Transverse colon (tissue), 4 donors: ENCODE measurements around the gene CUTC.

Experiments
- CTCF ChIP-seq, 5 experiments: fragments of 200-600 bp in 3 of 5; fragments of 450-650 bp in 2 of 5; sonication (generic) in 3 of 5; IDR thresholded peaks; 1 replicate in 2 of 5; 2 replicates in 3 of 5; pipeline ENCODE4 v1.5.1; 2016 to 2017; ENCODE audit warnings: antibody characterized with exemption in 5 of 5, inconsistent platforms in 3 of 5, mild to moderate bottlenecking in 2 of 5, moderate library complexity in 1 of 5
- EP300 ChIP-seq: sonication (generic); formaldehyde crosslinking; IDR thresholded peaks from one replicate; pipeline ENCODE4 v1.6.1; 2017; ENCODE audit warnings: antibody characterized with exemption, low read depth
- POLR2AphosphoS5 ChIP-seq, 3 donors: sonication (generic); formaldehyde crosslinking; IDR thresholded peaks; one replicate each; pipeline ENCODE4 v1.6.1; 2016; ENCODE audit warnings: antibody characterized with exemption in 3 of 3

DNA sequence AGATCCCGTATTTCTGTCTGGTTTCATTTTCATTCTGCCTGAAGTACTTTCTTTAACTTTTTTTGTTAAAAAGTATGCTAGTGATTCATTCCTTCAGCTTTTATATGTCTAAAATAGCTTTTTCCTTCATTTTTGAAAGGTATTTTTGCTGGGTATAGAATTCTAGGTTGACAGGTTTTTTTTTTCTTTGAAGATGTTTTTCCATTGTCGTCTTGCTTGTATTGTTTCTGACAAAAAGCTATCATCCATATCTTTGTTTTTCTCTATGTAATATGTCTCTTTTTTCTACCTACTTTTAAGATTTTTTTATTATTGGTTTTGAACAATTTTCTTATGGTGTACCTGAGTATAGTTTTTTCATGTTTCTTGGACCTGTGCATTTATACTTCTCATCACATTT, 8.2 kb downstream of the CUTC start:
- TF ChIP-seq CTCF (IDR thresholded peaks at IDR 0.05) (no peak), EP300 (no peak), POLR2AphosphoS5 (IDR thresholded peaks at IDR 0.05) (no peak)
